Fibroblast of the aortic adventitia (primary cell): ENCODE measurements around the gene USP9X. TPM values are rescaled to one million over a fixed set of nuclear protein-coding genes. Genes with fewer than 3 reads are reported as not detected.
"Not testable (repeated sequence)": the region's sequence is repeated elsewhere in the genome, so short reads cannot be mapped to it uniquely, and the experiment has no call there.

Source experiments
- DNase-seq: peaks from one replicate; pipeline ENCODE4 v3.0.0-alpha.2; 2010; ENCODE audit warnings: low read depth
- H3K4me3 ChIP-seq: 2 replicates; pipeline ENCODE4 v1.5.1; 2011; ENCODE audit warnings: low read depth, mild to moderate bottlenecking, control low read depth, low read length, moderate library complexity
- CTCF ChIP-seq: IDR thresholded peaks from 2 replicates; pipeline ENCODE4 v1.5.1; 2011; ENCODE audit warnings: mild to moderate bottlenecking, low read length, control low read depth, inconsistent platforms; ENCODE audit not compliant: insufficient read depth
- total RNA-seq: library from RNA; depleted of rRNA; stranded (reverse); fragments of >200 nt; gene quantifications from 2 replicates; pipeline ENCODE4 v1.2.3, GENCODE V29; 2012; ENCODE audit warnings: low replicate concordance

Gene USP9X
- total RNA-seq, 1 donor: 99.1 TPM

- no peak for DNase-seq
- H3K4me3 ChIP-seq: no peak overlapping the region
- no peak for TF ChIP-seq CTCF
Observed at GRCh38 chrX:41095908-41096307, 10.7 kb downstream of the USP9X start.

GRCh38 chrX:41096339-41096955 is 11.2 kb downstream of the USP9X start:
- H3K4me3 ChIP-seq: no peak overlapping the region
- no peak for DNase-seq
- no peak for TF ChIP-seq CTCF

GRCh38 chrX:41097326-41097725 is 12.1 kb downstream of the USP9X start:
- no peak for TF ChIP-seq CTCF
- H3K4me3 ChIP-seq: no peak overlapping the region
- no peak for DNase-seq

GRCh38 chrX:41100200-41100599 is 15.0 kb downstream of the USP9X start:
- TF ChIP-seq CTCF: no peak
- no peak for DNase-seq
- H3K4me3 ChIP-seq: no peak overlapping the region

GRCh38 chrX:41100819-41101218 is 15.6 kb downstream of the USP9X start:
- DNase-seq: no peak
- TF ChIP-seq CTCF: no peak
- no peak overlapping the region for H3K4me3 ChIP-seq

- TF ChIP-seq CTCF: no peak
- no peak for DNase-seq
- no peak overlapping the region for H3K4me3 ChIP-seq
Observed at GRCh38 chrX:41105005-41105404, 19.8 kb downstream of the USP9X start.

GRCh38 chrX:41106257-41106656 is 21.0 kb downstream of the USP9X start:
- H3K4me3 ChIP-seq, DNase-seq: not testable (repeated sequence)
